H4 (cell line): ENCODE data around the gene SPATA9. TPM values are rescaled to one million over a fixed set of nuclear protein-coding genes. Genes with fewer than 3 reads are reported as not detected.
A peak's percentile ranks its signal among the peaks of the same experiment; 100 is the strongest.

Experiments
- DNase-seq: peaks from one replicate; pipeline ENCODE4 v3.0.0-alpha.2; 2015; ENCODE audit warnings: low spot score
- total RNA-seq: library from RNA; depleted of rRNA; stranded (reverse); fragments of >200 nt; shearing (Covaris generic); gene quantifications from 2 replicates; pipeline ENCODE4 v1.2.3, GENCODE V29; 2014; rRNA removed

The SPATA9 gene, protein sequence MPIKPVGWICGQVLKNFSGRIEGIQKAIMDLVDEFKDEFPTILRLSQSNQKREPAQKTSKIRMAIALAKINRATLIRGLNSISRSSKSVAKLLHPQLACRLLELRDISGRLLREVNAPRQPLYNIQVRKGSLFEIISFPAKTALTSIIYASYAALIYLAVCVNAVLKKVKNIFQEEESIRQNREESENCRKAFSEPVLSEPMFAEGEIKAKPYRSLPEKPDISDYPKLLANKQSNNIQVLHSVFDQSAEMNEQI
- total RNA-seq: 0.45 TPM in 1 of 2 replicates, not detected in the other

DNA sequence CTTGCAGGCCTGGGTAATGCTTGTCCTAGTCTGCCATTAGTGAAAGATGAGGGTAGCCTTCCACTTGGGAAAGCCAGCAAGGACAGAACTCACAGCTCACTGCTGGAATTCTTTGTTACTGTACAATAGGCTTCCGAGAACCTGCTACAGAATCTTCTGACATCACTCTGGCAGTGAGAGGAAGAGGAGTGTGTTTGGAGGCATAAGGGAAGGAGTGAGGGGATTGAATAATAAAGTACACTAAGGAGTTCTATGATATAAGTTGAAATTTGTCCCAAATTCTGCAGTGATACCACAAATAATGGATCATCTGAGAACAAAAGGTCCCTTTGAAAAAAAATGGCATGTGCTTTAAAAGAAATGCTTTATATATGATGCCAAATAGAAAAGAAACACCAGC lies at the start of gene SPATA9:
Gene SPATA9, minus strand, starts transcription at position 101 of the 400 bp plus-strand sequence. CDS start 137 bp downstream, outside the sequence.
- no peak for DNase-seq

DNA sequence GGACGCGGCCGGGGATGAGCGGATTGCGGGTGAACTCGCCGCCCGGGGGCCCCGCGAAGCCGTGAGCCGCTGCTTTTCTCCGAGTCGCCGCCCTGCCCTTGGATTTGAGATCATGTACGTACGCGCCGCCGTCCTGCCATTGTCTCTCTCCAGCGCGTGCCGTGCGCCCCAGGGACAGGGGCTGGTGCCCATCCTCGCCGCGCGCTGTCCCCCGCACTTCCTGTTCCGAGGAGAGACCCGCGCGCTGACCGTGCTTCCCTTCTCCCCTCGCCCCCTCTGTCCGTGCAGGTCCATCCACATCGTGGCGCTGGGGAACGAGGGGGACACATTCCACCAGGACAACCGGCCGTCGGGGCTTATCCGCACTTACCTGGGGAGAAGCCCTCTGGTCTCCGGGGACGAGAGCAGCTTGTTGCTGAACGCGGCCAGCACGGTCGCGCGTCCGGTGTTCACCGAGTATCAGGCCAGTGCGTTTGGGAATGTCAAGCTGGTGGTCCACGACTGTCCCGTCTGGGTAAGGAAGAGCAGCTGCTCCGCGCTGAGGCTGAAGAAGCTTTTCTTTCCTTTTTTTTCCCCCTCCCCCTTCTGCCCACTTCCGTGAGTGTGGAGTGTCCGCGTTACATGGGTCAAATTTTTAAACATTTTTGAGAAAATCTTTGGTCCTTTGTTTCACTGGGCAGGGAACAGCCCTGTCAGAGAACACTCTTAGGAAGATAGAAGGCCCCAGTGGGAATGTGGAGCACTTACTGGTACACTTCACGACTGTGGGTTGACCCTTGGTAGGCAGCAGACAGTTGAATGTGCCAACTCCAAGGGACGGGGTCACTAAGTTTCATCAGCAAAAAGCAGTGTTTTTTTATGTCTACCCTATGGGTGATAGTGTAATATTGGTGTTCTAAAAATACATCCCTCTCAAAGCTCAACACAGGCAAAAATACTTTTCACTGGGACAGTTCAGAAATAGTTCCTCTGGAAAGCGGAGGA lies 49.1 kb upstream of the SPATA9 start:
- peak; percentile 41 for DNase-seq

DNA sequence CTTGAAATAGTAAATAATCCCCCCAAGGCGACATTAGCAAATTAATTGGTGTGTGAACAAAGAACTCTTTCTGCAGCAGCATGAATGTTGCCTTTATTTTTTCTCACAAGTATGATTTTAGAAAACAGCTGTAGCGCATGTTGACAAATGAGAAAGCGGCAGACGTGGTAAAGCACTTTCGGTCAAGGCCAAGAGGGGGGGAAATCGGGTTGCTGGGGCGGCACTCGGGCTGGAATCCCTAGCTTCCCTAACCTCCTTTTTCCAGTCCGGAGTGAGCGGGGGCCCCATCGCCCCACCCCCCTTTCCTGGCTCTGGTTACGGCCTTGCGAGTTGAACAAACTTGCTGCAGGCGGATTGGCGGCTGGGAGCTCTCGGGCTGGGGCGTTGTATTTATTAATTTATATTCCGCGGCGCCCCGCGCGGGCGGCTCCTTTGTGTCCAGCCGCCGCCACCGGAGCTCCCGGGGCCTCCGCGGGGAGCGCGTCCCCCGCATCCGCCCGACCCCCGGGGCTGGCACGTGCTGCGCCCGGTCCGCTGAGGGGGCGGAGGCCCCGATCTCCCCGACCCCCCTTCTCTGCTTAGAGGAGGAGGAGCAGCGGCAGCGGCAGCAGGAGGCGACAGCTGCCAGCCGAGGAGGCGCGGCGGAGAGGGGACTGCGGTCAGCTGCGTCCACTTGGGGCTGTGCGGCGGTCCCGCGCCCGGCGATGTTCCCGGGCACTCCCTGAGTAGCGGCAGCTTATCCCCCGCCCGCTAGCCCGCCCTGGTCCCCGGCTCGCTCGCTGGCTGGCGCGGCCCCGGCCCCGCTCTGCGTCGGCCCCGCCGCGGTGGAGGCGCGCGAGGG lies 48.2 kb upstream of the SPATA9 start, which contains the start of gene RHOBTB3:
Gene RHOBTB3, plus strand, starts transcription at position 607 of the 841 bp plus-strand sequence. CDS start 347 bp downstream, outside the sequence.
- DNase-seq: peak; percentile 95

DNA sequence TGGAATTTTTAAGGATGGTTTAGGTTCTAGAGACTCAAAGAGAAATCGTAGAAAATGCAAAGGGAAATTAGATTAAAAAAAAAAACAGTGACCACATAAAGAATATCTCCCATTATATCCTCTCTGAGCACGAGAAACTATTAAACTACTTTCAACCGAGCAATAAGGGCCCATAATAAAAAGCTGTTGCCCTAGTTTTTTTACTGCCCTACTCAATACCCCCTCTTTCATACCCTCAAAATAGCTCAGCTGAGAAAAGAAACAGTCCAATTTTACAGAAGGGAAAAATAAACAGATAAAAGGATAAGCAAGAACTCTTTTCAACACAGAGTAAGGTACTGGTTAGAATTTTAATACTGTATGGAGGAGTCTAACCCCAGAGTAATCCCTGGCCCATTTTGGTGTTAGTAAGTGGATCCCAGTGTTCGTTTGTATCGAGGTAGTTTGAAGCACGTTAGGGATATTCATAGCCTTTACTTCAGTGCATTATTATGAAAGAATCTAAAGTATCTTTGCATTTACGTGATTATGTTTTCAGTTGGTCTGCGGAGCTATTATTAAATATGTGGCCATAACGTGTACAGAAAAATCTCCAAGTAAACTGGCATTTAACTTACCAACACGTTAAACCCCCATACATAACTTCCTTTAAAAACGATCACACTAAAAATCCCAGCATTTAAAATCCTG lies 47.4 kb upstream of the SPATA9 start:
- no peak for DNase-seq

DNA sequence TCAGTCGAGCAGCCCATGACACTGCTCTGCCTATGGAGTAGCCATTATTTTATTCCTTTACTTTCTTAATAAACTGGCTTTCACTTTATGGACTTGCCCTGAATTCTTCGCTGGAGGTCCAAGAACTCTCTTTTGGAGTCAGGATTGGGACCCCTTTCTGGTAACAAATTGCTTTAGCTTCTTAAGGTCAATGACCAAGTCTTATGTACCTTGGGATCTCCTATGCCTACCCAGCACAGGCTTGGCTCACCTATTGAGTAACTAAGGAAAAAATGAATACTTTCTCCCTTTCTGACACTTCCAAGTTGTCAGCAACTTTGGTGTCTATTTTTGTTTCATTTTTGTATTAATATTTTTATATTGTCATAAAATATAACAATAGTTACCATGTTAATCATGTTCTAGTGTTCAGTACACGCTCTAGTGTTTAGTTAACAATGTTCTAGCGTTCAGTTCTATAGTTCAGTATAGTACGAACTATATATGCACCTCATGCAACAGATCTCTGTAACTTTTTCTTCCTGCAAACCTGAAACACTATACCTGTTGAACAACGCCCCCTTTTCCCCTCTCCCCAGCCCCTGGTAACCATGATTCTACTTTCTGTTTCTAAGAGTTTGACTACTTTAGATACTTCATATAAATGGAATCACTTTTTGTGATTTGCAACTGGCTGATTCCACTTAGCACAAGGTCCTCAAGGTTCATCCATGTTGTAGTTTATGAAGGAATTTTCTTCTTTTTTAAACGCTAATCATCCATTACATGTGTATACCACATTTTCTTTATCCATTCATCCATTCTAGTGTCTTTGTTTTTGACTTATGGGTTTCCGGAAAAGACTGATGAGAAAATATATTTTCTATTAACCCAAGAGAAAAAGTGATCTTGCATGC lies 46.6 kb upstream of the SPATA9 start:
- no peak for DNase-seq

DNA sequence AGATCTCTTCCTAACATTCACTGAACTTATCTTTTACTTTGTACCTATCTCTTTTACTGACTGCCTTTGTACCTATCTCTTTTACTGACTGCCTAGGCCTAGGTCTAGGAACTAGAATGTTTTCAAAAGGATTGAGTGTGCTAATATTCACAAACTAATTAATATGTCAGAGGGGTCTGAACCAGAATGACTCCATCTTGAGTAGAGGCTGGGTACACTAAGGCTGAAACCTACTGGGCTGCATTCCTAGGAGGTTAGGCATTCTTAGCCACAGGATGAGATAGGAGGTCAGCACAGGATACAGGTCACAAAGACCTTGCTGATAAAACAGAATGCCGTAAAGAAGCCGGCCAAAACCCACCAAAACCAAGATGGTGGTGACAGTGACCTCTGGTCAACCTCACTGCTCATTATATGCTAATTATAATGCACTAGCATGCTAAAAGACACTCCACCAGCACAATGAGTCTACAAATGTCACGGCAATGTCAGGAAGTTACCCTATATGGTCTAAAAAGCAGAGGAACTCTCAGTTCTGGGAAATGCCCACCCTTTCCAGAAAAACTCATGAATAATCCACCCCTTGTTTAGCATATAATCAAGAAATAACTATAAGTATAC lies 45.8 kb upstream of the SPATA9 start:
- DNase-seq: peak; percentile 73

DNA sequence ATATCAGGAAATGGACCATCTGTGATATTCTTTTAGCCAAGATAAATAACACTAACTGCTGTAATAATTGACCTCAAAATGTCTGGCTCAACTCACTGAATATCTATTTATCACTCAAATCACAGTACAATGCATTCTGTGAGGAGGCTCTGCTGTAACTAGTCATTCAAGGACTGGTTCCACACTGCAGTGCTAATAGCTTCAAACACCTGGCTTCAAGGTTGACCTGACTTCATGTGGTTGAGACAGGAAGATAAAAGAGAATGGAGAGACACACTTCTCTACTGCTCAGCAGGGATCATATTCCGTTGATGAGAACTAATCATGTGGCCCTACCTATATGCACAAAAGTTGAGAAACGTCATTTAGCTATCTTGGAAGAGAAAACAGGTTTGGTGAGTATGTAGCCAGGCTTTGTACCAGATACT lies 45.0 kb upstream of the SPATA9 start:
- no peak for DNase-seq

DNA sequence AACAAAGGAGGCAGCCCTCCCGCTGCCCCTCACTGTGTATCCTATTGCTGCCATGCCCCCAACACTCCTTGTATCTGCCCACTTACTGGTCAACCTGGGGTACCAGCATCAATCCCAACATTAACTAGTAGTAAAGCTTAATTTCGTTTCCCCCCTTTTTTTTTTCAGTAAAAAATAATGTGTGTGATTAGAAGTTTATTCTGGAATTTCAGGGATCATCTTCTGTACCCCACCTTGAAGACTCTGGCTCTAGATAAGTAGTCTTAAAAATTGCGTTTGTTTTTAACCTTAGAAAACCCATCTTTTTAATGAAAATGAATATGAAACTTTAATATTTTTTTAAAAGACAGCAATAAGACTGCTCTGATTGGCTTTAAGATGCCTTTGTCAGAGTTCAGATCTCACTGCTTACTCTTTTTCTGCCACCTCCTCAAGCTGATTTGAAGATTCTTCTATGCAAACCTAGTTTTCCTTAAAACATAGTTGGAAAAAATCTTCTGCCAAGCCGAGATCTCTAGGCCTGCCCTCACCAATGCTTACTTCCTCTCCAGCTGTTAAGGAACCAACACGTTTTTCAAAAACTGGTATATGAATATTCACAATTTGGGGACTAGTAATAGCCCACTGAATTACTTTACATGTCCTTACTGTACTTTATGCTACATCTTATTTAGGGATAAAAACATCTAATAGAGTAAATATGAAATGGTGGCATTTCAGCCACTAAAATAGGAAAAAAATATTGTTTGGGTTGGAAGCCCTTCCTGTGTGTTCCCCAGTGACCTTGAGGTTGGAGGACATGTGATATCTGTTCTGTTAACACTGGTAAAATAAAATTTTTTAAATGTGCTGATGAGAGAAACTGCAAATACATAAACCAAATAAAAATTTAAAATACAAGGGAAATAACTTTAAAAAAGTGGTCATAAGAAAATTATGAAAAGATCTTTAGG lies 44.3 kb upstream of the SPATA9 start:
- no peak for DNase-seq

DNA sequence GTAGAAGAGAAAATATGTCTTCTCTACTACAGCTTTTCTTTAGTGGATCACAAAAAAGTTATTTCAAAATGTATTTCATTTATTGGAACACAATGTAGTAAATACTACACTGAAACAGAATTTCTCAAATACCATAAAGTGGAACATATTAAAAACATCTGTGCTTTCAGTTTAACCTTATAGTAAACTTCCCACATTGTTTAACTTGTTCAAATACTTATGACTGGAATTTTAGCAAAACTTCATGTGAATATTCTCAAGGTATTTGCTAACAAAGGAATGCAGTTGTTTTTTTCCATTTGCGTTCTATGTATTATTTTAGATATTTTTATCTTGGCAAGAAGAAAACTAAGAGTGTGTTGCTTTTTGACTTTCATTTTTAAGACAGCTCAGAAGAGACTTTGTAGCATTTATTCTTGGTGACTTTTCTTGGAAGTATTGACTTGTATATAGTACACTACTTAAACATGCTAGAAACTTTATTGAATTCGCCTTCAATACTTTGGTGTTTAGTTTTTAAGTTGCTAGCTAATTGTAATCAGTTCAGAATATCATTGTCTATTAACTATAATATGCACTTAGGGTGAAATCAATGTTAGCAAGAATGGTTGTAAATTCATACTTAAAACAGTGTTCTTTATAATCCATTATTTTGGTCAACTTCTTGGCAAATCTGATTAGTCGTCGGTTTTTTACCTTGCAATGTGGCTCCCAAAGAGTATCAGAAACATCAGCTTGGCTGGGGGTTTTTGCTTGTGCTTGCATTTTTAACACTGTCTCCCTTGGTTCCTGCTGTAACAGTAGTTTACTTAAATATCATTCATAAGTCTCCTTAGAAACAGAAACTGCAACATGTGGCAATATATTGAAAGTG lies 43.4 kb upstream of the SPATA9 start:
- DNase-seq: no peak

DNA sequence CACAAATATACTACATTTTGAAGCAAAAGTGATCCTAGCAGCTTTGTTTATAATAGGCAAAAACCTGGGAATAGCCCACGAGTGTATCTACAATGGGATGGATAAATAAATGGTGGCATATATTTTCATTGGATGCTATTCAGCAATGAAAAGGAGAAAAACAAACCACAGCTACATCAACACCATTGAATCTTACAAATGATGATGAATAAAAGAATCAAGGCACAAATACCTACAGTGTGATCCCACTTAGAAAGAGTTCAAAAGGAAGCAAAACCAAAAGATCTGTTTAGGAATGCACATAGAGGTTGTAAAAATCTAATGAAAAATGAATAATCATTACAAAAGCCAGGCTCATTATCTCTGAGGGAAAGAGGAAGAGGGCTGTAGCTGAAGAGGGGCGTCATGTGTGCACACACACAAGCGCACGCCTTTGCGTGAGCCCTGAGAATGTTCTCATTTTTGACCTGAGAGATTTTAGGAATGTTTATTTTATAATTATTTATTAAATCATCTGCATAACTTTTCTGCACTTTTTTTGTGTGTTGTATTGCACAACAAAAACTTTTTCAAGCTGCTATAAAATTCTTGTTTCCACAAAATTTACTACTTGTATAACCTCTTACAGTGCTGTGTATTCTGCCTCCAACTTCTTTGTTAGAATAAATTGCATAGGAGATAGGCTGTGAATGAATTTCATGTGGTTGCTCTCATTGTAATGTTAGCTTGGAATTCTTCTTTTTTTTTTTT lies 42.5 kb upstream of the SPATA9 start:
- no peak for DNase-seq

DNA sequence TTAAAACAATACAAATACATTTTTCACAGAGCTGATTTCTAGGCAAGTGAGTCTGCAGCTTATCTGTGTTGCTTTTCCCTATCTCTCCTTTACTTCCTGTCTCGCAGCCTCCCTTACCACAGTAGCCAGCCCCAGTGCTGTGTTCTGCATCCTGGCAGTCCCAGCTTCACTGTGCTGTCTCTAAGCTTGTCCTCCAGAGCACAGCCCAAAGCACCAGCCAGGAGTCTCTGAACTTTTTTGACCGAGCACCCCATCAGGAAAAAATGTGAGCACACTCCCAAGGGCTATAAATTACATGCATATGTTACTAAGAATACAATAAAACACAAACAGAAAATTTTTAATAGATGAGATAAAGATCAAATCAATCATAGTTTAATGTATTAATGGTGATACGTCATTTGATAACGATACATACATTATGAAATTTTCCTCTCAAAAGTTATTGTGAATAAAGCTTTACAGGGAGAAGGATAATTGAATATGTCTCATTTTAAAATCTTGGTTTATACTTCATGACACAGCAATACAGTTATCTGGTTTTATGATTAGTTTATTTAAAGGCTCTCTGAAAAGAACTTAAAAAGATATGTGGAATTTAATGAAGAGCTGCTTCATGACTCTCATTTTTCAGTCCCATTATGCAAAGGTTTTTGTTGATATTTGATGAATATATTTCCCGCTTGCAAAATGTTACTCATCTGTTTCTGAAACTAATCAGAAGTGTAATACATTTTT lies 41.0 kb upstream of the SPATA9 start:
- DNase-seq: peak; percentile 63

DNA sequence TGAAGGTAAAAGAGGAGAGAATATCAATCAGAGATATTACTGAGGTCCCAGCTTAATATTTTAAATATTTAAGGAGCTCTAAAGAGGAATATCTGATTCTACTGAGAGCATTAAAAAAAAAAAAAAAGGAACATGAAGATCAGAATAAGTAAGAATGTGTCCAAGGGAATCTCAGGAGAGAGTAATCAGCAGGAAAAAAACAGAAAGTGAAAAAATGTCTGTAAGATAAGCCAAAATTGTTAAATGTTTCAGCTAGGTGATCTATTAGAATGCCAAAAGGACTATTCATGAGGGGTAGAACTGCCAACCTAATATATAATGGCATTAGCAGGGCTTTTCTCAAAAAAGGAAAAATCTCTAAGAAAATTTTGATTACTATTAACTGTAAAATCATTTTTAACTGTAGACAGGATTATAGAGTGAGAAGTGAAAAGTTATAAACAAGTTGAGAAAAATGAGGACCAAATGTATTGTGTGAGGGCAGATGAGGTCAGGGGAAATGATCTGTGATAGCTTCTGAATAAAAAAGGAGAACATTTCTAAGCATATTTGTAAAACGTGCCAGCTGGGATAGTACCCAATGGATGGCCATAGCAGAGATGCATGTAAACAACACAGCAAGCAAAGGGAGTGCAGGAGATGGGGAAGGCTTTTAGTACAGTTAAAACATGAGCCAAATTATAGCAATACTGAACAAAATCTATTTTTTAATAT lies 38.9 kb upstream of the SPATA9 start:
- DNase-seq: no peak

DNA sequence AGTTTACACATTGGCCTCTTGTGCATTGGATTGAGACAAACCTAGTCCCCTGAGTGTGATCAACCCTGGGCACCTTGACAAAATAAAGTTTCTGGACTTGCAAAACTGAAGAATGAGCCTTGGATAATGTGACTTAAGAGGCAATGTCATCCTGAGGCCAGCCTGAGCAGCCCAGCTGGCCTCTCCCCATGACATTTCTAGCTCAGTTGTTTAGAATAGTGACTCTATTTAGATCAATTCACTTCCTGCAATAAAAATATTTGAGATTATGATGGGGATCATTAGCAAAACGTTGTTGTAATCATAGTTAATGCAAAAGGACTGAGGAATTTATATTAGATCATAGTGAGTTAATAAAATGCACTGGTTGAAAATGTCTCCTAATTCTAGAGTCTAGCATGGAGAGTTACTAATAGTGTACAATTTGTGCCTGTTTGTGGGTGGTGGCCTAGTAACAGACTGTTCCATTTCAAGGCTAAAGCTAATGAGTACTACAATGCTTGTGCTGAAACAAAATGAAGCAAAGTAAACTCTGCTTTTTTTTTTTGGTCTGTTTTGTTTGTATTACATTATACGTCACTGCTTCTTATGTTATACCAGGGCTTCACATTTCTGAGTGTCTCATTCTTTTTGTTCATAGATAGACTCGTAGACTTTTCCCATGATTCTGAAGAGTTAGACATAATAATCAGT lies 37.4 kb upstream of the SPATA9 start:
- no peak for DNase-seq

DNA sequence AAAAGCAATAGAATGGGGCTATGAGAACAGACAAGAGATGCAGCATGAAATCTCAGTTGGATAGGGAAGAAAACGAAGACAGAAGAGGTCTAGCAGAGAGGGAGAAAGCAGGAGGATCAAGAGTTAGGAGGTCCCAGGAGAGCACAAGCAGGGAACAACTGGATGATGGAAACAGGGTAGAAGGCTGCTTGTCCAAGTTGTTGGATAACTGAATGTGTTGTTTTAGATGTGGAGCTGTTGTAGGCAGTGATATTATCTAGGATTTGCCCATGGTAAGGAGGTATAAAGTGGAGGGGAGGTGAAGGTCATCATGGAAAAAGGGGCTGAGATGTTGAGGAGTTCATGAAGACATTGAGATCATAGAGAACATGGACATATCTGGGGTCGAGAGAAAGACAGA lies 35.9 kb upstream of the SPATA9 start:
- no peak for DNase-seq

DNA sequence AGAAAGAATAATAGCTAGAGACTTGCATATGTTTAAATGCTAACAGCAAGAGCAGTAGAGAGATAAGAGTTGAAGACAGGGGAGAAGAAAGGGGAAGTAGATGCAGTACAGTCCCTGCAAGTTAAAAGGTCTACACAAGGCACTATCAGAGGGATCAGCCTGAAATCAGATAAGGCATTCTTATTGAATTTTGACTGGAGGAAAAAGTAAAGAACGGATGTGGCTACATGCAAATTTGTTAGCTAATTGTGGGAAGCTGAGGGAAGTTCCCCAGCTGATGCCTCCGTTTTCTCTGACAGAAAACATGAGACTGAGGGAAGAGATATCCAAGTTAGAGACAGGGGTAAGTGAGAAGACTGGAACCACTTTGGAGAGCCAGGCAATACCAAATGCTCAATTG lies 35.4 kb upstream of the SPATA9 start:
- no peak for DNase-seq
